ENCODE measurements around the gene FOXK2. TPM values are rescaled to one million over a fixed set of nuclear protein-coding genes. Genes with fewer than 3 reads are reported as not detected.

Gene FOXK2
- total and polyA plus RNA-seq, 2 donors (not counting 3 experiments of a cell fraction or from before 2014, with no cell fraction given) = 33.4 to 79.3 TPM

DNA sequence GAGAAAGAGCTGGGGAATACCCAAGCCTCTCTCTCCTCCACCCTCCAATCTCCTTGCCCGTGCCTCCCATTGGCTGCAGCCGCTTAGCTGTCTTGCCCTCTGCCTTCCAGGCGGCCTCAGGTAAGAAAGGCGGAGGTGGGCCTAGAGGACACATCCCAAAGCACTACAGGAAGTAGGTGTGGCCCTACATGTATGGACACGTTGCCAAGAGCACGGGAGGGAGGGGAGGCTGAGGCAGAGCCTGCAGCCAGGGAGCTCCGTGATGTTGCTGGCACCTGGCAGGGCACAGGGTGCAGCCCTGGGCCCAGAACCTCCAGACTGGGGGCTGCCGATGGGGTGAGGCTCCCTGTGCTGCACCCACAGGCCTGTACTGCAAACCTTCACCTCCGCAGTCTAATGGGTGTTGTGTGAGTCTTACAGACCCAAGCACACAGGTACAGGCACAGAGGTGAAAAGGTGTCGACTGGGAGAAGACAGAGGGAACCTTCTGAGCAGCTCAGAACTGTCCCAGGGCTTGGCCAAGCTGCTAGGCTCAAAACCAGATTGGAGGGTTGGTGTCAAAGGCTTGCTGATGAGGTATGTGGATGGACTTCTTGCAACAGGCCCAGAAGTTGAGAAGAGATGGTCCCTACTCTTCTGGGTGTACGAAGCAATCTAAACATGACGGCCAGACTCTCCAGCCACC, 23.5 kb upstream of the FOXK2 start:
- no peak overlapping the region for H3K9ac ChIP-seq (replicated peaks; ENCODE audit: extremely low read depth, insufficient read depth, low read length)

More for the DNA sequence above, 23.5 kb upstream of the FOXK2 start:
- CTCF ChIA-PET = interaction anchor here (0.6 to 2.6 kb wide), 6 partner anchors 24 to 58 kb away, joined by 3 to 6 read pairs (median 3); partner anchors contain the start of gene FOXK2
- Histone ChIP-seq H3K27me3 (ENCODE audit: control insufficient read depth in 2 of 2, insufficient read depth in 2 of 2, low read length in 2 of 2) (peaks cover 0 to 2% of the 10 kb centered on the region in 2 experiments), H3K9me3 (replicated peaks; ENCODE audit: control insufficient read depth, insufficient read depth, low read length) (no peaks in the 10 kb centered on the region), H3K79me2 (ENCODE audit: control insufficient read depth, insufficient read depth, low read length) (no peaks in the 10 kb centered on the region), H3K9me1 (replicated peaks; ENCODE audit: control insufficient read depth, extremely low read depth, insufficient read depth, low read length) (no peaks in the 10 kb centered on the region), H3K36me3 (ENCODE audit: control insufficient read depth in 2 of 2, extremely low read depth in 1 of 2, insufficient read depth in 2 of 2, low read length in 2 of 2) (no peaks in the 10 kb centered on the region), H3K4me3 (replicated peaks in 1 of 3; ENCODE audit: insufficient read depth in 1 of 3, low read depth in 1 of 3, low read length in 3 of 3) (no peak overlapping the region), H3K4me2 (ENCODE audit: insufficient read depth, low read length) (no peak overlapping the region), H2AFZ (ENCODE audit: low read depth, low read length) (no peak overlapping the region), H4K20me1 (replicated peaks; ENCODE audit: control insufficient read depth, extremely low read depth, insufficient read depth, low read length) (no peaks in the 10 kb centered on the region), H3K27ac (ENCODE audit: insufficient read depth, low read depth, low read length) (no peak overlapping the region), H3K4me1 (ENCODE audit: control insufficient read depth, extremely low read depth, insufficient read depth, low read length) (peaks cover 8% of the 10 kb centered on the region)
- DNase-seq (ENCODE audit: low read depth, low spot score) (no peak), FAIRE-seq (no peak)
- intact Hi-C loops (cut with micrococcal nuclease) (loop anchor here (2.0 kb wide), 1 partner anchor 45 kb away; the partner anchor contains the start of gene CYBC1), dilution Hi-C loops (cut with MboI; ENCODE audit: extremely low pct_ligation_motif_present, low sequenced_read_pairs) (no loop called here)
- POLR2A ChIA-PET = no interaction called here
- no TSS peak for BruUV-seq (replicated peaks)
- TF ChIP-seq POLR2A (IDR thresholded peaks at IDR 0.05; ENCODE audit: low read depth, low read length) = no peak
- TF ChIP-seq, protein P1, sequence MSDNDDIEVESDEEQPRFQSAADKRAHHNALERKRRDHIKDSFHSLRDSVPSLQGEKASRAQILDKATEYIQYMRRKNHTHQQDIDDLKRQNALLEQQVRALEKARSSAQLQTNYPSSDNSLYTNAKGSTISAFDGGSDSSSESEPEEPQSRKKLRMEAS (IDR thresholded peaks at IDR 0.05; ENCODE audit: insufficient read depth, insufficient read length) = no peak
- no peak for TF ChIP-seq MYC (IDR thresholded peaks at IDR 0.05; ENCODE audit: low read depth, low read length)
- TF ChIP-seq, protein P2, sequence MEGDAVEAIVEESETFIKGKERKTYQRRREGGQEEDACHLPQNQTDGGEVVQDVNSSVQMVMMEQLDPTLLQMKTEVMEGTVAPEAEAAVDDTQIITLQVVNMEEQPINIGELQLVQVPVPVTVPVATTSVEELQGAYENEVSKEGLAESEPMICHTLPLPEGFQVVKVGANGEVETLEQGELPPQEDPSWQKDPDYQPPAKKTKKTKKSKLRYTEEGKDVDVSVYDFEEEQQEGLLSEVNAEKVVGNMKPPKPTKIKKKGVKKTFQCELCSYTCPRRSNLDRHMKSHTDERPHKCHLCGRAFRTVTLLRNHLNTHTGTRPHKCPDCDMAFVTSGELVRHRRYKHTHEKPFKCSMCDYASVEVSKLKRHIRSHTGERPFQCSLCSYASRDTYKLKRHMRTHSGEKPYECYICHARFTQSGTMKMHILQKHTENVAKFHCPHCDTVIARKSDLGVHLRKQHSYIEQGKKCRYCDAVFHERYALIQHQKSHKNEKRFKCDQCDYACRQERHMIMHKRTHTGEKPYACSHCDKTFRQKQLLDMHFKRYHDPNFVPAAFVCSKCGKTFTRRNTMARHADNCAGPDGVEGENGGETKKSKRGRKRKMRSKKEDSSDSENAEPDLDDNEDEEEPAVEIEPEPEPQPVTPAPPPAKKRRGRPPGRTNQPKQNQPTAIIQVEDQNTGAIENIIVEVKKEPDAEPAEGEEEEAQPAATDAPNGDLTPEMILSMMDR (IDR thresholded peaks at IDR 0.05; ENCODE audit: extremely low read depth in 1 of 2, insufficient read depth in 1 of 2, low read depth in 1 of 2, low read length in 2 of 2) = no peak
- no peak for TF ChIP-seq JUN (IDR thresholded peaks at IDR 0.05; ENCODE audit: borderline replicate concordance, insufficient read depth, insufficient read length, low read depth)
- no peak for TF ChIP-seq FOS (IDR thresholded peaks at IDR 0.05; ENCODE audit: borderline replicate concordance, insufficient read depth, low read length)

Data from endothelial cell of umbilical vein (primary cell).